ENCODE measurements around the gene ADPRM.
A peak's percentile ranks its signal among the peaks of the same experiment; 100 is the strongest.
"Not testable (repeated sequence)": the region's sequence is repeated elsewhere in the genome, so short reads cannot be mapped to it uniquely, and the experiment has no call there.

ADPRM gene

DNA sequence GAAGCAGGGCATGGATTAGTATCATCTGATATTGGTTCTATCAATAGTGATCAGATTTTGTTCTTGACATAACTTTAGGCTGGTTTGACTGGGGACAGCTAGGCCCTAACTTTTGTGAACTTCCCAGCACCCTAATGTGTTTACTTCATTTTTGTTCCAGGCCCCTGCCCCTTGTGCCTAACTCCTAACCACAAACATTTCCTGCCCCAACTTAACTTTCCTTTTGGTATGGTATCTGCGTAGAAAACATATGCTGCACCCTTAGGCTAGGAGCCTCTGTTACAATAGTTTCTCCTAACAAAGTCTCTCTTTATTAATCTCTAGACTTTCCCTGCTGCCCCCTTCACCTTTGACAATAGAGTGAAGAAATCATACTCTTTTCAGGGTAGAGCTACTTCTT, 2.5 kb downstream of the ADPRM start:
- DNase-seq (ENCODE audit: low read depth in 2 of 2), result no peak

DNA sequence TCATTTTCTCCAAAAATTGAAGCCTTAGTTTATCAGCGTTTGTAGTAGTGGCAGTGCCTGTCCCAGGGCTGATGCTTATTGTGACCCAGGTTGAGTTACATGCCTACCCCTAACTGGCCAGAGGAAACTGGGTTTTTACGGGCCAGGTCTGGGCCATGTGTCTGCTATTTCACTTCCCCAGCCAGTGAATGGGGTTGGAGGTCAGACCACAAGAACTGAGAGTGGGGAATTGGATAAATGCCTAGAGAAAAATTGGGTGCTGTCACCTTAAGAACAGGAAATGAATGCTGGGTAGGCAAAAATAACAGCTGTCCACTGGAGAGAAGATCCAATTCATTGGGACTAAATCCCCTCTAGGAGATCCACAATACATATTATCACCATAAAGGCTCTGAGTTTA, 5.2 kb downstream of the ADPRM start:
- DNase-seq (ENCODE audit: low read depth in 2 of 2), result no peak

DNA sequence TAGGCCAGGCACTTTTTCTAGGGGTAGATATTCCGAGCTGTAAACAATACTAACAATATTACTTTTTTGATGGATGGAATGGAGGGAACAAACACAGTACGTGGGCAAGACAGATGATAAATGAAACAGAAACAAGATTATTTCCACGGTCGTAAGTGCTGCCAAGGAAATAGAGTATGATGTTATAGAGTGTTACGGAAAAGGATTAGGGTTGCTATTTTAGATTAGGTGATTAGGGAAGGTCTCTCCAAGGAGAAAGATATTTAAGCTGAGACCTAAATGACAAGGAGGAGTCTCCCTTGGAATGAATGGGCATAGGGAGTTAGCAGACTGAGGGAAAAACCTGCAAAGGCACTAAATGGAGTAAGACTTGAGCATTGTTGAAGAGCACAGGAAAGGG, 8.3 kb downstream of the ADPRM start:
- no peak for DNase-seq (ENCODE audit: low read depth in 2 of 2)

DNA sequence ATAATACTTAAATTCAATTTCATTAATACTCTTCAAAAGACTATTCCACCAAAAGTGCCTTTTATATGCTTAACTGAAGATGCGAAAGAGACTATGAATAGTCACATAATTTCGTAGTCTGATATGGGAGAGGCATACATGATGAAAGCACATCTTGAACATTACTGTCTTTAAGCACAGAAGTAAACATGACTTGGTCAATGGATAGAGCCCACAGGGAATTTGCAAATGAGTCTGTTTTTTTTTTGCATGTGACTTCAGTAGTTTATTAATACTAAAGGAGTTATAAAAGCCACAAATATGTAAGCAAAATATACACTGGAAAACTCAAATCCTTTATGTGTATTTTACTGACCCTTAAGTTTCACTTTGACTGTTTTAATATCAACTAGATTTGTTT, 15.9 kb downstream of the ADPRM start:
- DNase-seq (ENCODE audit: low read depth in 2 of 2), result no peak

DNA sequence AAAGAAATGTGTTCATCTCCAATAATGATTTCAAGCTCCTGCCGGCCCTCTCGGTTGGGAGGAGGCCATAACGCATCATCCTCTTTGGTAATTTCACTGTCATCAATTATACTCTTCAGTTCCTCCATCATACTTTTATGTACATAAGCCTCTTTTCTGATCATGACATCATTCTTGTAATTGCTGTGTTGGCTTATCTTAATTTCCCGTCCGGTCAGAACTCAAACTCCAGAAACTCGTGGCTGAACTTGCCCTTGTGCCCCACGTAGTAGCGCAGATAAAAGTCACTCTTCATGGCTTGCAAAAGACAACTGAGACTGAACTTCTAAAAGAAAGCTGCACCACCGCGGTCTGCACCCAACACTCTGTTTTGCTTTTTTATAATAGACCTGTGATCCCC, 18.8 kb downstream of the ADPRM start:
- DNase-seq (ENCODE audit: low read depth in 2 of 2), result no peak

DNA sequence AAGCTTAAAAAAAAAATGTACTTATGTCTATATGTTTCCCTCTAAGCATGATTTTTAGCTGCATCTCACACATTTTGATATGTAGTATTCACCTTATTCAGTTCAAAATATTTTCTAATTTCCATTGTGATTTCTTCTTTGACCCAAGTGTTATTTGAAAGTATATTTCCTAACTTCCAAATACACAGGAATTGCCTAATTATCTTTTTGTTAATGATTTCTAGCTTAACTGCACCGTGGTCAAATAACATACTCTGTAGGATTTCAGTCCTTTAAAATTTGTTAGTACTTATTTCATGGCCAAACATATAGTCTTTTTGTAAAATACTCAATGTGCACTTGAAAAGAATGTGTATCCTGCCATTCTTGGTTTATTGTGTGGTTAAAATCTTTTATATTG, 21.2 kb downstream of the ADPRM start:
- no peak for DNase-seq (ENCODE audit: low read depth in 2 of 2)

DNA sequence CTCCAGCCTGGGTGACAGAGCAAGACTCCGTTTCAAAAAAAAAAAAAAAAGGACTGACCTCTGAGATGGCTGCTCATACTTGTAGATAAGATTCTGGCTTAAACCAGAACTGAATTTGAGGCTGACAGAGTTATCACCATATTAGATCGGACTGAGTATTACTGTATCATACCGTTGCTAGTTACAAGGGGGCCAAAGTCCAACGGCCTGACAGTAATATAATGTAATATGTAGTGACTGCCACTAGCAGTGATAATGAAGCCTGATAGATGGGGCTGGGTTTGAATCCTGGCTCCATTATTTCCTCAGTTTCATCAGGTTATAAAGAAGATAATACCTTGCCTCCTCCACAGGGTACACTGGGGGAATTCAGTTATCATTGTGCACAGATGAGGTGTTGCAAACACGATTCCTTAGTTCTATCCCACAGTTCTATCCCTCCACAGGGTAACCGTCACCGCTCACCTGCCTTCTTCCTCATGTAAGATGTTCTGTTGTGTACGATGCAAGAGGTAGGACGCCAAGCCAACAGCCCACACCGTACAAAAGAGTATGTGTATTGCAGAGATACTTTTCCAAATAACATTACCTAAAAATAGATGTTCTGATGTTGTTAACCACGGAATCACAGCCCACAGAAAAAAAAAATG, 27.3 kb downstream of the ADPRM start:
- DNase-seq (ENCODE audit: low read depth in 2 of 2), result no peak

DNA sequence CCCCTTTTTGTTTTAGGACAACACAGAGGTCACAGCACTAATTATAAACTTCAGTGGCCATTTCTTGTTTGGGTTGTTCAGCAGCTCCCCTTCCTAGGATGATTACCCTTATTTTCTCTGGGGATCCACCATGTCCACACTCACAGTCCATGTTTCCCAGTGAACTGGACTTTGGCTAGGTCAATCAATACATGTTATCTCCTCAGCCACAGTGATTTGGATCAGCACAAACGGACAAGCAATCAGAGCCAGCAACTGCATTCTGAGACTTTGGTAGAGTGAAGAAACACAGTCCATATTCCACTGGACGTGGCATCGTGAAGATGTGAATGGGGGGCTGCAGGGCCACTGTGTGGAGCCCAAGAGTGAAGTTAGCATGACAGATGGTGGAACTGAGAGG, 27.9 kb downstream of the ADPRM start:
- DNase-seq (ENCODE audit: low read depth in 2 of 2), result no peak

DNA sequence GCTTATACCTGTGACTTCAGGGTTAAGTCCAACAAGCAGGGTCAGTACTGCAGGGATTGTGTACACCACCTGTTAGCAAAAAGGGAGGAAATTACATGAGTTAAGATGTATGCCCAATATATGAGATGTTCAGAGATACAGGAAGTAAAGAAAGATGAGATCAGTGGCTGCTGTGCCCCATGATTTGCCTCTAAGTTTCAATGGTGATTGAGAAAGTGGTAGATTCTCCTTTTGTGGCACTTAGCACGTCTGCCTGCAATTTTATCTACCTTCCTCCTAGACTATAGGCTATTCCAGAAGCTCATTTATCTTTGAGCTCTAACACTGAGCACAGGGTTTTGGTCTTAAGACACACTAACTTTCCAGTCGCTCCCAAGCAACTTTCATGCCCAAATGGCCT, 28.8 kb downstream of the ADPRM start:
- DNase-seq (ENCODE audit: low read depth in 2 of 2), result no peak

DNA sequence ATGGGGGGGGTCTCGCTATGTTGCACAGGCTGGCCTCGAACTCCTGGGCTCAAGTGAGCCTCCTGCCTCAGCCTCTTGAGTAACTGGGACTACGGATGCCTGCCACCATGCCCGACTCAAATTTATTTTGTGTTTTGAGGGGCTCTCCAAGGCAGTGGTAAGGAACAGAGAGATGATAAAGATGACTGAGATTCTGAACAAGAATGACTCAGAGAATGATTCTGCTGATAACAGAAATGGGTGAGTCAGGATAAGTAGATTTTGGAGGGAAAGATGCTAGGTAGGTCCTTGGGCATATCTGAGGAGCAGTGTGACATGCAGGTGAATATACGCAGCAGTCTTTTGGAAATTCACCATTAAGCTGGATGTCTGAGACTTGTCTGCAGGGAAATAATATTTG, 29.8 kb downstream of the ADPRM start:
- DNase-seq (ENCODE audit: low read depth in 2 of 2), result no peak

DNA sequence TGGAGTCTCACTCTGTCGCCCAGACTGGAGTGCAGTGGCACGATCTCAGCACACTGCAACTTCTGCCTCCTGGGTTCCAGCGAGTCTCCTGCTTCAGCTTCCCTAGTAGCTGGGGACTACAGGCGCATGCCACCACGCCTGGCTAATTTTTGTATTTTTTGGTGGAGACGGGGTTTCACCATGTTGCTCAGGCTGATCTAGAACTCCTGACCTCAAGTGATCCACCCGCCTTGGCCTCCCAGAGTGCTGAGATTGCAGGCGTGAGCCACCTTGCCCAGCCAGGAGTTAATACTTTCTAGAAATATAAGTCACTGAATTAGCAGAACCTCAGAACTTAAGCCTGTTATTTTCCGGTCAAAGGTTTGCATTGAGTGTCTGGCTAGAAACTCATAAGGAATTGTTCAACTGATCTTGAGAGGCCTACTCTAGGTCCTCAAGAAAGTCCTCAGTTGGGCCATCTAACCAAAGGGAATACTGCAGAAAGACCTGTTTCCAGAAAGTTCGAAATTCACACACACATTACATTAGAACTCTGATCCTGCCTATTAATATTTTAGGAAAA, 31.0 kb downstream of the ADPRM start:
- no peak for DNase-seq (ENCODE audit: low read depth in 2 of 2)

DNA sequence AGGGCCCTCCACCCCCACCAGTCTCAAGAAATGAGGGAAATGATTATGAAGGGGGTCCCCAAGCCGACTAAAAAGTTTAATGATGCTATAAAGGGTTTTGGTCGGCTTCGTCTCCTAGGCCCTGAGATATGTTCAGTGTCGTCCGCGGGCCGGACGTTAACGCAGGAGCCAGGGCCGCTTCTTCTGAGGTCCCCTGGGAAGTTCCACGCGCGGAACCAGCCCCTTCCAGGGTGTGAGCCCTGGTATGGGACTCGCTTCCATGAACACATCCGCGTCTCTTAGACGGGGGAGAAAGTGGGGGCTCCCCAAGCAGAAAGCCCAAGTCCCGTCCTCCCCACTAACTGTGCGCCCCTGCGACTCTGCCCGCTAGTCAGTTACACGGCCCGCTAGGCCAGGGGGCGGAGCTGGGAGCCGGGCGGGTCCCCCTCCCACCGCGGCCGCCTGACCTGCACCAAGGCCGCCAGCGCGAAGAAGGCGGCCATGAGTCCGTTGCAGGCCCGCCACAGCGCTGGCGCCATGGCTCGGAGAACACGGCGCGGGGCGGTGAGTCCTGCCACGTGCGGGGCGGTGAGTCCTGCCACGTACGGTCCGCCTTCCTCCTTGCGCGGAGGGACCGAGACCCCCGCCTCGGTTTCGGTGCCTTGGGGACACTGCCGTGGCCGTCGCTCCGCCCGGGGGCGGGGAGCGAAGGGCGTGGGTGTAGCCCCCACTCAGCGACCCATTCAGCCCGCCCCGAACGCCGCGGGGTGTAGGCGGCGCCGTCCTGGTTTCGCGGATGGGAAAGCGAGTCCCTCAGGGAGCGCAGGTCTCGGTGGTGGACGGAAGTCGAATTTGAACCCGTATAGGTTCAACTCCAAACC, 32.2 kb downstream of the ADPRM start, which contains the start of gene TMEM220:
TMEM220 (minus strand) TSS at position 690 of the 860 bp plus-strand sequence; CDS start at position 518, 172 bp downstream.
- DNase-seq (ENCODE audit: low read depth in 2 of 2), result peak; percentile 13 to 17

DNA sequence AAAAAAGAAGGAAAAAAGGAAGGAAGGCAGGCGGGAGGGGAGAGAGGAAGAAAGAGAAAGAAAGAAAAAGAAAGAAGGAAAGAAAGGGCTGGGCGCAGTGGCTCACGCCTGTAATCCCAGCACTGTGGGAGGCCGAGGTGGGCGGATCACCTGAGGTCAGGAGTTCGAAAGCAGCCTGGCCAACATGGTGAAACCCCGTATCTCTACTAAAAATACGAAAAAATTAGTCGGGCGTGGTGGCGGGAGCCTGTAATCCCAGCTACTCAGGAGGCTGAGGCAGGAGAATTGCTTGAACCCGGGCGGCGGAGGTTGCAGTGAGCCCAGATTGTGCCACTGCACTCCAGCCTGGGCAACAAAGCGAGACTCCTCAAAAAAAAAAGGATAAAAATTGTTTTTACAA, 32.9 kb downstream of the ADPRM start:
- not testable (repeated sequence) for DNase-seq (ENCODE audit: low read depth in 2 of 2)

DNA sequence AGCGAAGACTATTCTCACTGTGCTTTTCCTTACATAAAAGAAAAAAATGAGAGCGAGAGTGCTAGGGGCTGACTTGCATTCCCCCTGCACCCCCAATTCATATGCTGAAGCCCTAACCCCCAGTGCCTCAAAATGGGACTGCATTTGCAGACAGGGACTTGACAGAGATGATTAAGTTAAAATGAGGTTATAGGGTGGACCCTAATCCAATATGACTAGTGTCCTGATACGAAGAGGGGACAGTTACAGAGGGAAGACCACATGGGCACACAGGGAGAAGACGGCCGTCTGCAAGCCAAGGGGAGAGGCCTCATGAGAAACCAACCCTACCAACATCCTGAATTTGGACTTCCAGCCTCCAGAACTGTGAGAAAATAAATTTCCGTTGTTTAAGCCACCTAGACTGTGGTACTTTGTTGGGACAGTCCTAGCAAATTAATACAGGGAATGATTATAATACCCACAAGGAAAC, 34.0 kb downstream of the ADPRM start:
- DNase-seq (ENCODE audit: low read depth in 2 of 2), result no peak

DNA sequence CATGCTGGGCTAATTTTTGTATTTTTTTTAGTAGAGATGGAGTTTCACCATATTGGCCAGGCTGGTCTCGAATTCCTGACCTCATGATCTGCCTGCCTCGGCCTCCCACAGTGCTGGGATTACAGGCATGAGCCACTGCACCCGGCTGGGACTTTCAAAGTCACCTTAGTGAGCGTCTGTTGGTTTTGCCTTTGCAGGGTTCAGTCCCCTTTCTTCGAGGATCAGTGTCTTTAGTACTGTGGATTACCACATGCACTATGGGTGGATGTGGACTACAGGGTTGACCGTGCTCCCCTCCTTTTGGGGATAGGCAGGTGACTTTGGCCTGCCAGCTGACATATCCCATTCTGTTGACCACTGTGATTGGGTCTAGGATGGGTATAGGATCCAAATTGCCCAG, 34.7 kb downstream of the ADPRM start:
- not testable (repeated sequence) for DNase-seq (ENCODE audit: low read depth in 2 of 2)

DNA sequence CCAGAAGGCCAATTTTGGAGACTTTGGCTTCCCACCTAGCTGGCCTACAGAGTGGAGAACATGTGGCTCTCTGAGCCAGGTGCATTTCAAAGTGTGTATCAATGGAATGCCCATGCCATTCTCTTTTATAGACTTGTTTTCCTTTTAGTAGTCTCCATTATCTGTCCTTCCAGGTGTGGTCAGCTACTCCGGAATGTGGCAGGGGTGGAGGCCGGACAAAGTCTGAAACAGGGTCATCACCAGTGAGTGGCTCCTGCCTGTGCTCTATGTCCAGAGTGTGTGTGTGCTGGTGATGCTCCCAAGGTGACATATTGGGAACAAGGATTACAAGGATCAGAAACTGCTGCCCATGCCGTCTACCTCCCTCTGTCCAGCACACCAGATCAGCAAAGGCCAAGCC, 36.3 kb downstream of the ADPRM start:
- DNase-seq (ENCODE audit: low read depth in 2 of 2), result no peak

DNA sequence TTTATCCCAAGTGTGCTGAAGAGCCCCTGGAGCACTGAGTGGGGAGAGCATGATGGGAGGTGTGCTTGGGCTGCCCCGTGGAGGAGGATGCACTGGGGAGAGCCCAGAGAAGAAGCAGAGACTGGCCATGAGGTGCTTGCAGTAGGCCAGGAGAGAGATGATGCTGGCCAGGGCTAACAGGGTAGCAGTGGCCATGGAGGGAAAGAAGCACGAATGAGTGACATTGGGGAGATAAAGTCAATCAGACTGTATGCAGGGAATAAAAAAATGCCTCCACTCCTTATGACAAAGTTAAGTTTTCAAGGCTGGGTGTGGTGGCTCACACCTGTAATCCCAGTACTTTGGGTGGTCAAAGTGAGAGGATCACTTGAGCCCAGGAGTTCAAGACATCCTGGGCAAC, 37.9 kb downstream of the ADPRM start:
- no peak for DNase-seq (ENCODE audit: low read depth in 2 of 2)

DNA sequence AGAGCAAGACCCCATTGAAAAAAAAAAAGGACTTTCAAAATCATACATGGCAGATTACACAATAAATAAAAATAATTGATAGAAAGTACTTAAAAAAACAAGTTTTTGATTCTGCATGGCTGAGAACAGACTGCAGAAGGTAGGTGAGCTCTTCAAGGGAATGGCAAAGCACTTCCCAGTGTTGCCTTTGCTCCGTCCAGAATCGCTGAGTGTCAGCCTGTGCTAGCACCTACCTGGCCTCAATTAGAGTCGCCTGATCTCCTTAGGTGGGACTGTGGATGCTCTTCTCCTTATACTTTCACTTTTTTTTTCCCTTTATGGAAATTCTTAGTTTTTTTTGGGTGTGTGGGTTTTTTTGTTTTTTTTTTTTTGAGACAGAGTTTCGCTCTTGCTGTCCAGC, 38.4 kb downstream of the ADPRM start:
- no peak for DNase-seq (ENCODE audit: low read depth in 2 of 2)

DNA sequence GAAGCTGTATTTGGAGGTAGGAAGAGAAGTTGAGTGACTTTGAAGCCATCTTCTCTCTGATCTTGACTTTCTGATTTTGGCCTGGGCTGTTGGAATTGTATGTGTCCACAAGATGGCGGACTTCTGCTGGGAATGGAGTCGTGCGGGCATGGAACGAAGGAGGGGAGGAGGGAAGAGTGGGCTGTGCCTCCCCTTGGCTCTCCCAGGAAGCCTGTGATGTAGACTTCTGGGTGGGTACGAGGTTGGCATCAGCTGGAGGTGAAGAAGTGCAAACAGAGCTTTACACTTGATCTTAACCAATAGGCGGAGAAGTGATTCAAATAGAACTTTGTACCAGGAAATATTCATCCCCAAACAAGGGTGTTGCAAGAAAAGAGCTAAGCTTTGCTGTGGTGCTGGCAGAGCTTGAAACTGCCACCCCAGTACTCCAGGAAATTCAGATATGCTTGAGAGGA, 39.8 kb downstream of the ADPRM start:
- DNase-seq (ENCODE audit: low read depth in 2 of 2), result peak in 1 of 2 donors; percentile 25

DNA sequence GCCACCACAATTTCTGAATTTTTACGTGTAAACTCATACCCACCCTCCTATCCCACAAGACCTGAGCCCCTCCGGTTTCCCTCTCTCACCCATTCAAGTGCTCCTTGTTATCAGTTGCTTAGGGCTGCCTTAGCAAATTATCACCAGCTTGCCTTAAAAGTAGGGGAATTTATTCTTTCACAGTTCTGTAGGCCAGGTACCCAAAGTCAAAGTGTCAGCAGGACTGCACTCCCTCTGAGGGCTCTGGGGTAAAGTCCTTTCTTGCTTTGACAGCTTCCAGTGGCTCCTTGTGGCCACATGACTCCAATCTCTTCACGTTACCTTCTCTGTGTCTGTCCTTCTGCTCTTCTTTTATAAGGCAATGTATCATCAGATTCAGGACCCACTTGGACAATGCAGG, 40.3 kb downstream of the ADPRM start:
- DNase-seq (ENCODE audit: low read depth in 2 of 2), result no peak

DNA sequence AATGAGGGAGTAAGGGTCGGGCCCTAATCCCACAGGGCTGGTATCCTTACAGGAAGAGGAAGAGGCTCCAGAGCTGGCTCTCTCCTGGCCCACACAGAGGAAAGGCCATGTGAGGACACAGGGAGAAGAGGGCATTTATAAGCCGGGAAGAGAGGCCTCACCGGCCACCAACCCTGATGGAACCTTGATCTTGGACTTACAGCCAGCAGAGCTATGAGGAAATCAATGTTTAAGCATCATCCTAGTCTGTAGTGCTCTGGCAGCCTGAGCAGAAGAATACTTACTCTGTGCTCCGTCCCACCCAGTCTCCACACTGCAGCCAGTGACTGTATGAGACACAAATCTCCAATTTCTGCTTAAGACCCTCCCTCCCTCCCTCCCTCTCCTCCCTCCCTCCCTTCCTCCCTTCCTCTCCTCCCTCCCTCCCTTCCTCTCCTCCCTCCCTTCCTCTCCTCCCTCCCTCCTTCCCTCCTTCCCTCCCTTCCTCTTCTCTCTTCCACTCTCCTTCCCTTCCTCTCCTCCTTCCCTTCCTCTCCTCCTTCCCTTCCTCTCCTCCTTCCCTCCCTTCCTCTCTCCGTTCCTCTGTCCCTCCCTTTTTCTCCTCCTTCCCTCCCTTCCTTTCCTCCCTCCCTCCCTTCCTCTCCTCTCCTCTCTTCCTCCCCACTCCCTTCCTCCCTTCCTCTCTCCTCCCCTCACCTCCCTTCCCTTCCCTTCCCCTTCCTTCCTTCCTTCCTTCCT, 41.3 kb downstream of the ADPRM start:
- DNase-seq (ENCODE audit: low read depth in 2 of 2), result no peak

DNA sequence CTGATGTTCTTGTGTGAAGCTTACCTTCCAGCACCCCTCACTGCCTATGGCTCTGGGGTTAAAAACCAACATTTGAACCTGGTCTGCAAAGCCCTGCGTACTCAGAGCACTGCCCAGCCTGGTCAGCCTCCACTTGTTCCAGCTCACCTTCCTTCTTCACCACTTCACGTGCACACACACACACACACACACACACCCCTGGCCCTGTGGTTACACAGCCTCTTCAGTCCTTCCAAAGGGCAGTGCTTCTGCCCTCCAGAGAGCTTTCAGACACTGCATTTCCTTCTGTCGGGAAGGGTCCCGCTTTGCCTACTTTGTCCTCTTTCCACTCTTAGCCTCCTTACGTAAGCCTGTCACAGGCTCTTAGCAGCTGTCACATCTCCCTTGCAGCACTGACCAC, 42.0 kb downstream of the ADPRM start:
- no peak for DNase-seq (ENCODE audit: low read depth in 2 of 2)
